Neural crest cell (in vitro differentiated cells): ENCODE data around the gene FBXL7. TPM values are rescaled to one million over a fixed set of nuclear protein-coding genes. Genes with fewer than 3 reads are reported as not detected.
A peak's percentile ranks its signal among the peaks of the same experiment; 100 is the strongest.

Experiments used
- DNase-seq: peaks from one replicate; pipeline ENCODE4 v3.0.0; 2021; ENCODE audit warnings: low read depth, mixed read lengths, low spot score
- H3K27ac Mint-ChIP-seq: one replicate; pipeline ENCODE4 v1.8.0; 2021; ENCODE audit warnings: mild to moderate bottlenecking, mixed read lengths; ENCODE audit not compliant: unreplicated experiment
- H3K27me3 Mint-ChIP-seq: 2 replicates; pipeline ENCODE4 v1.8.0; 2021; ENCODE audit warnings: low read depth, mild to moderate bottlenecking, mixed read lengths
- H3K36me3 Mint-ChIP-seq: 2 replicates; pipeline ENCODE4 v1.8.0; 2021; ENCODE audit warnings: low read depth, mild to moderate bottlenecking, mixed read lengths
- H3K4me1 Mint-ChIP-seq: 2 replicates; pipeline ENCODE4 v1.8.0; 2021; ENCODE audit warnings: mixed read lengths
- H3K4me3 Mint-ChIP-seq: one replicate; pipeline ENCODE4 v1.8.0; 2021; ENCODE audit warnings: mild to moderate bottlenecking, mixed read lengths
- H3K9me3 Mint-ChIP-seq: 2 replicates; pipeline ENCODE4 v1.8.0; 2021; ENCODE audit warnings: mixed read lengths
- CTCF ChIP-seq: fragments of 200-600 bp; sonication (generic); conservative IDR thresholded peaks from 2 replicates; pipeline ENCODE4 v1.5.0; 2021; ENCODE audit warnings: antibody characterized with exemption, mild to moderate bottlenecking
- total RNA-seq: library from RNA; stranded (reverse); gene quantifications from 2 replicates; pipeline ENCODE4 v1.2.1, GENCODE V29; 2021

Gene FBXL7
- total RNA-seq, 1 donor from 2014 or later, result 20.8 TPM

GRCh38 chr5:15901151-15901550 is 401.2 kb downstream of the FBXL7 start:
- Mint-ChIP-seq H3K36me3 (peaks cover 8% of the 10 kb centered on the region), H3K9me3 (no peaks in the 10 kb centered on the region), H3K4me1 (peaks cover 13% of the 10 kb centered on the region), H3K27ac (no peak overlapping the region), H3K4me3 (no peak overlapping the region), H3K27me3 (no peaks in the 10 kb centered on the region)
- no peak for DNase-seq
- TF ChIP-seq CTCF, result no peak

- TF ChIP-seq CTCF, result no peak
- Mint-ChIP-seq H3K9me3 (no peaks in the 10 kb centered on the region), H3K36me3 (peaks cover 8% of the 10 kb centered on the region), H3K27me3 (no peaks in the 10 kb centered on the region), H3K4me3 (no peak overlapping the region), H3K4me1 (peaks cover 13% of the 10 kb centered on the region), H3K27ac (peak overlapping the region; percentile 73)
- no peak for DNase-seq
Measured at GRCh38 chr5:15902066-15902465, 402.1 kb downstream of the FBXL7 start.

GRCh38 chr5:15904899-15905830 is 405.2 kb downstream of the FBXL7 start:
- Mint-ChIP-seq H3K4me3 (no peak overlapping the region), H3K27ac (no peak overlapping the region), H3K4me1 (peaks cover 13% of the 10 kb centered on the region), H3K36me3 (peaks cover 5% of the 10 kb centered on the region), H3K9me3 (no peaks in the 10 kb centered on the region), H3K27me3 (no peaks in the 10 kb centered on the region)
- TF ChIP-seq CTCF, result no peak
- DNase-seq, result no peak

GRCh38 chr5:15914638-15915037 is 414.7 kb downstream of the FBXL7 start:
- Mint-ChIP-seq H3K4me1 (peaks cover 10% of the 10 kb centered on the region), H3K27me3 (no peaks in the 10 kb centered on the region), H3K27ac (no peak overlapping the region), H3K9me3 (peaks cover 5% of the 10 kb centered on the region), H3K36me3 (no peaks in the 10 kb centered on the region), H3K4me3 (no peak overlapping the region)
- DNase-seq, result no peak
- no peak for TF ChIP-seq CTCF

- Mint-ChIP-seq H3K27ac (no peak overlapping the region), H3K36me3 (peaks cover 6% of the 10 kb centered on the region)
Measured at GRCh38 chr5:15926586-15926985, 426.6 kb downstream of the FBXL7 start.

More at GRCh38 chr5:15926586-15926985, 426.6 kb downstream of the FBXL7 start:
- no peak for DNase-seq
- H3K4me3 Mint-ChIP-seq, result no peak overlapping the region
- no peaks in the 10 kb centered on the region for H3K9me3 Mint-ChIP-seq
- TF ChIP-seq CTCF, result no peak
- H3K4me1 Mint-ChIP-seq, result no peaks in the 10 kb centered on the region
- H3K27me3 Mint-ChIP-seq, result no peaks in the 10 kb centered on the region
